Measurements from ENCODE around the gene SP4.

SP4 gene

DNA sequence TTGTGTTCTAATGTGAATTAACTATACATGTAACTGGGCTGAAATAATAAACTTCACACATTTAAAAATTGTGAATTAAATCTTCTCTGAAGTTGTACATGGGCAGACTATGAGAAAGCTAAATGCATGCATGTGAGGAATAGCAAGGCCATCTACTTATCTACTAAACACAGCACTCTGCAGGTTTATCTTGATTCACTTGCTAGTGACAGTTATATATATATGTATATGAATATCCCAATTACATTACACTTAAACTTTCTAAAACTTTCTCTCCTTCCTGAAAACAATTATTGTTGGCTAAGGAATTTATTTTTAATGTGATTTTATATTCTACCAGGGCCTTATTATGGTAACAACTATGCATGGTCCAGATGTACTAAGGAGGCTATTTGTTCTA is 5.1 kb upstream of the SP4 start:
- no peak overlapping the region for H3K9ac ChIP-seq (ENCODE audit: low read length)
- H3K4me1 ChIP-seq (ENCODE audit: insufficient read depth, low read length): peaks cover 5% of the 10 kb centered on the region
- no peaks in the 10 kb centered on the region for H3K9me3 ChIP-seq (ENCODE audit: low read length)
- no peak overlapping the region for H3K27ac ChIP-seq (ENCODE audit: low read depth, low read length)
- no peak overlapping the region for H3K4me3 ChIP-seq (ENCODE audit: low read depth in 1 of 2, low read length in 2 of 2)
- H3K27me3 ChIP-seq (ENCODE audit: control insufficient read depth in 1 of 2, insufficient read depth in 2 of 2, low read length in 2 of 2): no peaks in the 10 kb centered on the region
- no peaks in the 10 kb centered on the region for H3K36me3 ChIP-seq (ENCODE audit: insufficient read depth, low read length)

DNA sequence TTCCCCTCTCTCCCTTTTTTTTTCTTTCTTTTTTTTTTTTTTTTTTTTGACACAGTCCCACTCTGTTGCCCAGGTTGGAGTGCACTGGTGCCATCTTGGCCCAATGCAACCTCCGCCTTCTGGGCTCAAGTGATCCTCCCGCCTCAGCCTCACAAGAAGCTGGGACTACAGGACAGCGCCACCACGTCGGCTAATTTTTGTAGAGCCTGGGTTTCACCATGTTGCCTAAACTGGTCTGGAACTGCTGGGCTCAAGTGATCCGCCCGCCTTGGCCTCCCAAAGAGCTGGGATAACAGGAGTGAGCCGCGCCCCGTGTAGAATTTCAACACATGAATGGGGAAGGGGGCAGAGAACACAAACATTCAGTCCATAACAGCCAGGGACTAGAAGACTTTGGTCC is 2.6 kb upstream of the SP4 start:
- H3K9ac ChIP-seq (ENCODE audit: low read length): no peak overlapping the region
- H3K27me3 ChIP-seq (ENCODE audit: control insufficient read depth in 1 of 2, insufficient read depth in 2 of 2, low read length in 2 of 2): no peaks in the 10 kb centered on the region
- peaks cover 16% of the 10 kb centered on the region for H3K4me1 ChIP-seq (ENCODE audit: insufficient read depth, low read length)
- no peaks in the 10 kb centered on the region for H3K9me3 ChIP-seq (ENCODE audit: low read length)
- H3K27ac ChIP-seq (ENCODE audit: low read depth, low read length): no peak overlapping the region
- H3K4me3 ChIP-seq (ENCODE audit: low read depth in 1 of 2, low read length in 2 of 2): no peak overlapping the region
- H3K36me3 ChIP-seq (ENCODE audit: insufficient read depth, low read length): no peaks in the 10 kb centered on the region

DNA sequence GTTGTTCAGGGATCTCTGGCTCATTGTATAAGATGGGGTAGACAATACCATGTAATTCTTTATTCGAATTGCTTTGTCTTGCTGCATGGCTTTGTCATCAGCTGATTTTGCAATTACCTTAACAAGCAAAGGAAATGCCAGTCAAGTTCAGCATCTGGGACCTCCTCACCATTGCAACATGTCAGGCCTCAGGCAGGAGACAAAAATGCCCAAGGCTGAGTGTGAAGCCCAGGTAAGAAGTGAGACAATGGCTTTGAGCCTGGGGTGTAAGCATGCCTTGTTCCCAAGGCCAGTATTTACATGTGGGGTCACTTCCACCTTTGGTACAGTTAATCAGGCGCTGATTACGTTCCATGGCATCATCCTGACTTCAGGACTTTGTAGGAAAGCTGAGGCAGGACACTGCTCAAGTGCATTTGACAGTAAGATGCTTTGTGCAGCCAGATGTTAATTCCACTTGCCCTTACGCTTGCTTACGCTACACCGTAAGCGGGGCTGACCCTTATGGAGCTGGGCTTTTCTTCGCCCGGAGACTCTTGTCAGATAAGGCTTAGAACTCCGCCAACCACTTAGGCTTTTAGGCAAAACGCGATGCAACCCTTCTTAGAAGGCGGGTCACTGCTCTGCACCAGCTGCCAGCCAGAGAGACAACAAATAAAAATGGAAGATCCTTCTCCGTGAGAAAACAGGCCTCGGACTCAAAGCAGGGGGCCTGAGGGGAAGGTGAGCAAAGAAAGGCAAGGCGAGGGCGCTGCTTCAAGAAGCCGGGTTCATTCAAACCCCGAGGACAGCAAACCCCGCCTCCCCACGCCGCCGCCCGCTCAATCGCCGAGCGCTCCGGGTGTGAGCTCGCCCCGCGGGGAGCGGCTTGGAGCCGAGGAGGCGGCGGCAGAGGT is 1.3 kb upstream of the SP4 start:
- Histone ChIP-seq H3K4me3 (ENCODE audit: low read depth in 1 of 2, low read length in 2 of 2) (peak overlapping the region; percentile 45 to 54), H3K27ac (ENCODE audit: low read depth, low read length) (peak overlapping the region; percentile 38), H3K36me3 (ENCODE audit: insufficient read depth, low read length) (no peaks in the 10 kb centered on the region), H3K4me1 (ENCODE audit: insufficient read depth, low read length) (peaks cover 16% of the 10 kb centered on the region), H3K27me3 (ENCODE audit: control insufficient read depth in 1 of 2, insufficient read depth in 2 of 2, low read length in 2 of 2) (no peaks in the 10 kb centered on the region), H3K9ac (ENCODE audit: low read length) (no peak overlapping the region), H3K9me3 (ENCODE audit: low read length) (no peaks in the 10 kb centered on the region)

DNA sequence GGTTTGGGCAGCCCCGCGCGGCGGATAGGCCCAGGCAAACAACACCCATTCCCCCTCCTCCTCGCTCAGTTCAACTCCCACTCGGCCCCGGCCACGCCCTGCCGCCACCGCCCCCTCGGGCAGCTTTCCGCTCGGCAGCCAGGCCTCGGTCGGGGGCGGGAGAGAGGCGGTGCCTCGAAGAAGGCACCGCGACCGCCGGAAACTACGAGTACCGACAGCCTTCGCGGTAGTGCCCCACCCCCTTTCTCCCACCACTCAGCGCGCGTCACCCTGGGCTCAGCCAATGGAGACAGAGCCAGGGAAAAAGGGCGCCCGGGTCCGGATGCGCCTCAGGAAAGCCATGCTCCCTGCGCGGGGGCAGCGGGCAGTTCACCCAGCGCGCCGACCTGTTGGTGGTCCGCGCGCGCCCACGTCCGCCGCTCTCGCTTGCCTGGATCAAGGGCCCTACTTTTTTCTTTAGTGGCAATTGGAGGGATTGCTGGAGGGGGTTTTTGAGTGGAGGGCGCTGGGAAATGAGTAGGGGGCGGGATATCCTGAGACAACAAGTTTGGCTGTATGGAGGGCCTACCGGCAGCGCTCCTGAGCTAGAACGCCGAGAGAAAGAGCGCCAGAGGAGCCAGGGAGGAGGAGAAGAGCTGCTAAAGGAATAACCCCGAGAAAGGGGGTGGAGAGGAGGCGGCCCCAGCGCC is 557 bp upstream of the SP4 start:
- H3K27ac ChIP-seq (ENCODE audit: low read depth, low read length): peak overlapping the region; percentile 89
- H3K4me1 ChIP-seq (ENCODE audit: insufficient read depth, low read length): peaks cover 18% of the 10 kb centered on the region

DNA sequence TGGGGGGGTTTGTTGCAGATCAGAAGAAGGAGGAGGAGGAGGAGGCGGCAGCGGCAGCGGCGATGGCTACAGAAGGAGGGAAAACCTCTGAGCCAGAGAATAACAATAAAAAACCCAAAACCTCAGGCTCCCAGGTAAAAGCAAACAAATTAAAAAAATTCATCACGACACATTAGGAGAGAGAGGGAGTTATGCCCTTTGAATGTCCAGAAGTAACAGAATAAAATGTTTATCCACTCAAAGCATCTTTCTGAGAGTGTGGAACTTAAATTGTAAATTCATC is 717 bp downstream of the SP4 start:
- Histone ChIP-seq H3K9me3 (ENCODE audit: low read length) (no peaks in the 10 kb centered on the region), H3K4me1 (ENCODE audit: insufficient read depth, low read length) (peaks cover 22% of the 10 kb centered on the region), H3K9ac (ENCODE audit: low read length) (peak overlapping the region; percentile 75), H3K27ac (ENCODE audit: low read depth, low read length) (peak overlapping the region; percentile 40), H3K27me3 (ENCODE audit: control insufficient read depth in 1 of 2, insufficient read depth in 2 of 2, low read length in 2 of 2) (no peaks in the 10 kb centered on the region), H3K36me3 (ENCODE audit: insufficient read depth, low read length) (no peaks in the 10 kb centered on the region), H3K4me3 (ENCODE audit: low read depth in 1 of 2, low read length in 2 of 2) (peak overlapping the region; percentile 70 to 71)

More for the DNA sequence above, 557 bp upstream of the SP4 start:
- H3K27me3 ChIP-seq (ENCODE audit: control insufficient read depth in 1 of 2, insufficient read depth in 2 of 2, low read length in 2 of 2): no peaks in the 10 kb centered on the region
- no peaks in the 10 kb centered on the region for H3K36me3 ChIP-seq (ENCODE audit: insufficient read depth, low read length)
- H3K9me3 ChIP-seq (ENCODE audit: low read length): no peaks in the 10 kb centered on the region
- no peak overlapping the region for H3K9ac ChIP-seq (ENCODE audit: low read length)
- H3K4me3 ChIP-seq (ENCODE audit: low read depth in 1 of 2, low read length in 2 of 2): peak overlapping the region; percentile 63 to 97

DNA sequence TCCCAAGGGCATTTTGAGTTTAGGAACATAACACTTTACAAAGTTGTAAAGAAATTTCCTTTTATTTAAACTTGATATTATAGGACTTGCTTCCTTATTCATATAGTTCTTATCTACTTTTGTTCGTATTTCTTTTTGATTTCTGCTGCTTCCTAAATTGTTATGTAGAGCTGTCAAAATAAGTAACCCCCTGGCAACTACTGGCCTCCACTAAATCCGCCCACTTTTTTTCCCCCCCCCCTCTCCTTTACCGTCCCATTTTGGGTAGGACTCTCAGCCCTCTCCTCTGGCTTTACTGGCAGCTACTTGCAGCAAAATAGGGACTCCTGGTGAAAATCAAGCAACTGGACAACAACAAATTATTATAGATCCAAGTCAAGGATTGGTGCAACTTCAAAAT is 1.1 kb downstream of the SP4 start:
- Histone ChIP-seq H3K9me3 (ENCODE audit: low read length) (no peaks in the 10 kb centered on the region), H3K4me1 (ENCODE audit: insufficient read depth, low read length) (peaks cover 22% of the 10 kb centered on the region), H3K9ac (ENCODE audit: low read length) (peak overlapping the region; percentile 75), H3K36me3 (ENCODE audit: insufficient read depth, low read length) (no peaks in the 10 kb centered on the region), H3K27ac (ENCODE audit: low read depth, low read length) (peak overlapping the region; percentile 40), H3K4me3 (ENCODE audit: low read depth in 1 of 2, low read length in 2 of 2) (peak overlapping the region; percentile 70 to 71), H3K27me3 (ENCODE audit: control insufficient read depth in 1 of 2, insufficient read depth in 2 of 2, low read length in 2 of 2) (no peaks in the 10 kb centered on the region)

DNA sequence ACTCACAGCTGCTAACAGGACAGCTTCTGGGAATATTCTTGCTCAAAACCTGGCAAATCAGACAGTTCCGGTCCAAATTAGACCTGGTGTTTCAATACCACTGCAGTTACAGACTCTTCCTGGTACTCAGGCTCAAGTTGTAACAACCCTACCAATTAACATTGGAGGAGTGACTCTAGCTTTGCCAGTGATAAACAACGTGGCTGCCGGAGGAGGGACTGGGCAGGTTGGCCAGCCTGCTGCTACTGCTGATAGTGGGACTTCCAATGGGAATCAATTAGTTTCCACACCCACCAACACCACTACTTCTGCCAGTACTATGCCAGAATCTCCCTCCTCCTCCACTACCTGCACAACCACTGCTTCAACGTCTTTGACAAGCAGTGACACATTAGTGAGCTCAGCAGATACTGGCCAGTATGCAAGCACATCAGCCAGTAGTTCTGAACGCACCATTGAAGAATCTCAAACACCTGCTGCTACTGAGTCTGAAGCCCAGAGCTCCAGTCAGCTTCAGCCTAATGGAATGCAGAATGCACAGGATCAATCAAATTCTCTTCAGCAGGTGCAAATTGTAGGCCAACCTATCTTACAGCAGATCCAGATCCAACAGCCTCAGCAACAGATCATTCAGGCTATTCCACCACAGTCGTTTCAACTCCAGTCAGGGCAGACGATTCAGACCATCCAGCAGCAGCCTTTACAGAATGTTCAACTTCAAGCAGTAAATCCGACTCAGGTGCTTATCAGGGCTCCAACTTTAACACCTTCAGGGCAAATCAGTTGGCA is 2.1 kb downstream of the SP4 start:
- H3K27me3 ChIP-seq (ENCODE audit: control insufficient read depth in 1 of 2, insufficient read depth in 2 of 2, low read length in 2 of 2): no peaks in the 10 kb centered on the region
- no peak overlapping the region for H3K9ac ChIP-seq (ENCODE audit: low read length)
- no peak overlapping the region for H3K27ac ChIP-seq (ENCODE audit: low read depth, low read length)
- H3K9me3 ChIP-seq (ENCODE audit: low read length): no peaks in the 10 kb centered on the region
- H3K4me1 ChIP-seq (ENCODE audit: insufficient read depth, low read length): peaks cover 22% of the 10 kb centered on the region
- H3K36me3 ChIP-seq (ENCODE audit: insufficient read depth, low read length): no peaks in the 10 kb centered on the region
- H3K4me3 ChIP-seq (ENCODE audit: low read depth in 1 of 2, low read length in 2 of 2): no peak overlapping the region

DNA sequence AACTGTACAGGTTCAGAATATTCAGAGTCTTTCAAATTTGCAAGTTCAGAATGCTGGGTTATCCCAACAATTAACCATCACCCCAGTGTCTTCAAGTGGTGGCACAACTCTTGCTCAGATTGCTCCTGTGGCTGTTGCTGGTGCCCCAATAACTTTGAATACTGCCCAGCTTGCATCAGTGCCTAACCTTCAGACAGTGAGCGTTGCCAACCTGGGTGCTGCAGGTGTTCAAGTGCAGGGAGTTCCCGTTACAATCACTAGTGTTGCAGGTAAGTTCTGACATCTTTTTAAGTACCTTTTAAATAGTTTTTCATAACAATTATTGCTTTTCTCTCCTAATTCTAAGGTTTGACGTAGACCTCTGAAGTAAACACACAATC is 2.7 kb downstream of the SP4 start:
- Histone ChIP-seq H3K9me3 (ENCODE audit: low read length) (no peaks in the 10 kb centered on the region), H3K4me3 (ENCODE audit: low read depth in 1 of 2, low read length in 2 of 2) (no peak overlapping the region), H3K27me3 (ENCODE audit: control insufficient read depth in 1 of 2, insufficient read depth in 2 of 2, low read length in 2 of 2) (no peaks in the 10 kb centered on the region), H3K27ac (ENCODE audit: low read depth, low read length) (no peak overlapping the region), H3K4me1 (ENCODE audit: insufficient read depth, low read length) (peaks cover 22% of the 10 kb centered on the region), H3K36me3 (ENCODE audit: insufficient read depth, low read length) (no peaks in the 10 kb centered on the region), H3K9ac (ENCODE audit: low read length) (no peak overlapping the region)

DNA sequence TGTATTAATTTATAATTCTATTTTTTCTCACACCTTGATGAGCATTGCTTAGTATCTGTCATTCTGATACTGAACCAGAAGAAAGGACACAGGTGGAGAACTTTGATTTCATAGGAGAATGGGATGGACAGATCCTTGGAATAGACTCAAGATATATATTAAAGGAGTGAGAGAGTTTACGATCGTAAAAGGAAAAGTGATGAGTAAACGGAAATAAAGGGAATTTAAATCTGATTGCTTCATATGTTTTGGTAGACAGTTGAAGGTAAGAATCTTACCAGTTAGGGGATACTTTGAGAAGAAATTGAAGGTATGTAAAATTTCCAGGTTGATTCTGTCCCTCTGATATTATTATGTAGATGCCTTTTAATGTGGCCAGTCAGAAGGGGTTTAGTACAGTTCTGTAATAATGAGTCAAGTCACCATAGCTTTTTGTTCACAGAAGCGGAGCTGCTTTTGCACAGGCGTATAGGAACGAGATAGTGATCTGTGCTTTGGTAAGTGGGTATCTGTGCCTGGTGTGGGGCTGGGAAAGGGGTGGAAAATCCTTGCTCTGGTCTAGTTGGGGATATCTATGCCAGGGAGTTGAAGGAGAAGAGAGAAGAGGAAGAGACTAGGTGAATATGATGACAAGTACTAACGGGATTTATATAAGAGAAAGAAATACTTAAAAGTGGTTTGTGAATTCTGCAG is 15.4 kb downstream of the SP4 start:
- no peaks in the 10 kb centered on the region for H3K9me3 ChIP-seq (ENCODE audit: low read length)
- no peaks in the 10 kb centered on the region for H3K36me3 ChIP-seq (ENCODE audit: insufficient read depth, low read length)
- no peak overlapping the region for H3K27ac ChIP-seq (ENCODE audit: low read depth, low read length)
- no peak overlapping the region for H3K9ac ChIP-seq (ENCODE audit: low read length)
- H3K4me1 ChIP-seq (ENCODE audit: insufficient read depth, low read length): no peaks in the 10 kb centered on the region
- H3K4me3 ChIP-seq (ENCODE audit: low read depth in 1 of 2, low read length in 2 of 2): no peak overlapping the region
- no peaks in the 10 kb centered on the region for H3K27me3 ChIP-seq (ENCODE audit: control insufficient read depth in 1 of 2, insufficient read depth in 2 of 2, low read length in 2 of 2)

DNA sequence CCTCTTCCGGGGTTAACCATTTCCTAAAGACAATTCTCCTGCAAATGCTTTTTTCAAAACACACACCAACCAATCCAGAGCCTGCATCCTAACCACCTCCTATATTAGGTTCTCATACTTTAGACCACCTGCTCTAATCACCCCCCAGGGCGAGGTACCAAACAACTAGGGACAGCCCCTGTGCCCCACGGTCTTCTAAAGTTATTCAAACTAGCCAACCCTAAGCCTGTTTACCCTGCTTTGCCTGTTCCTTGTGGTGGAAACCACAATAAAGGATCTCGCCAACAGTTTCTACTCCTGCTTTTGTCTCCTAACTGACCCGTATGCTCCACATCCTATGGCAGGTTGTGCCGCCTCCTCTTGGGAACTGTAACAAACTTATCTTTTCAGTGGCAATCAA is 21.1 kb downstream of the SP4 start:
- Histone ChIP-seq H3K36me3 (ENCODE audit: insufficient read depth, low read length) (no peaks in the 10 kb centered on the region), H3K9me3 (ENCODE audit: low read length) (no peaks in the 10 kb centered on the region), H3K9ac (ENCODE audit: low read length) (no peak overlapping the region), H3K4me1 (ENCODE audit: insufficient read depth, low read length) (no peaks in the 10 kb centered on the region), H3K4me3 (ENCODE audit: low read depth in 1 of 2, low read length in 2 of 2) (no peak overlapping the region), H3K27me3 (ENCODE audit: control insufficient read depth in 1 of 2, insufficient read depth in 2 of 2, low read length in 2 of 2) (no peaks in the 10 kb centered on the region), H3K27ac (ENCODE audit: low read depth, low read length) (no peak overlapping the region)

DNA sequence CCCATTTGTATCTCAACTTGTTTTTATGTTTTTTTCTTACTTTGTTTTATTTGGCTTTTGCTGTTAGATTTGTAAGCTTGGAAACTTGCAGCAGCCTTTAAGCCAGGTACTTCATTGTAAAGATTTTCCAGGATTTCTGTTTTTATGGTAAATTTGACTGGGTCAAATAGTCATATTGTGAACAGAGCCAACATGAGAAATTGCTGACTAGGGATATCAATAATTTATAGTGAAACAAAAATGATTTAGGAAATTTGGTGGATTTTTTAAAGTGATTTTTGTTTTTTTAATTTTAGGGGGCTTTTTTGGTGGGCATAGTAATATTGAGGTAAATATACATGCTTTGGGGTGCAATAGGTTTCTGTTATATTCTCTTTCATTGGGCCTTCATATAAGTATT is 22.2 kb downstream of the SP4 start:
- Histone ChIP-seq H3K9me3 (ENCODE audit: low read length) (no peaks in the 10 kb centered on the region), H3K27ac (ENCODE audit: low read depth, low read length) (no peak overlapping the region), H3K4me3 (ENCODE audit: low read depth in 1 of 2, low read length in 2 of 2) (no peak overlapping the region), H3K36me3 (ENCODE audit: insufficient read depth, low read length) (no peaks in the 10 kb centered on the region), H3K9ac (ENCODE audit: low read length) (no peak overlapping the region), H3K27me3 (ENCODE audit: control insufficient read depth in 1 of 2, insufficient read depth in 2 of 2, low read length in 2 of 2) (no peaks in the 10 kb centered on the region), H3K4me1 (ENCODE audit: insufficient read depth, low read length) (no peaks in the 10 kb centered on the region)

Measured in muscle layer of colon (tissue), 2 donors.